Fibroblast of lung (primary cell): ENCODE data around the gene MITD1. TPM values are rescaled to one million over a fixed set of nuclear protein-coding genes. Genes with fewer than 3 reads are reported as not detected.

Experiments
- DNase-seq, 2 donors: peaks; one replicate each; pipeline versions ENCODE4 v3.0.0 to v3.0.0-alpha.2; 2010; ENCODE audit warnings: low read depth in 2 of 2
- H2AFZ ChIP-seq: 2 replicates; pipeline ENCODE4 v1.5.1; 2012; ENCODE audit warnings: low read length, control low read depth, inconsistent platforms
- H3K27ac ChIP-seq: 2 replicates; pipeline ENCODE4 v1.5.1; 2011; ENCODE audit warnings: low read length, control low read depth; ENCODE audit not compliant: insufficient read depth
- H3K27me3 ChIP-seq: 2 replicates; pipeline ENCODE4 v1.5.1; 2011; ENCODE audit warnings: mild to moderate bottlenecking, low read length; ENCODE audit not compliant: control insufficient read depth, insufficient read depth
- H3K36me3 ChIP-seq: 2 replicates; pipeline ENCODE4 v1.5.1; 2011; ENCODE audit warnings: low read length; ENCODE audit not compliant: control insufficient read depth, insufficient read depth
- H3K4me1 ChIP-seq: 2 replicates; pipeline ENCODE4 v1.5.1; 2011; ENCODE audit warnings: low read length; ENCODE audit not compliant: control insufficient read depth, insufficient read depth; ENCODE audit errors: extremely low read depth
- H3K4me2 ChIP-seq: 2 replicates; pipeline ENCODE4 v1.5.1; 2011; ENCODE audit warnings: low read length, control low read depth; ENCODE audit not compliant: insufficient read depth; ENCODE audit errors: extremely low read depth
- H3K4me3 ChIP-seq, 4 experiments: fragments of 200-600 bp in 1 of 4; sonication (generic) in 1 of 4; replicated peaks in 1 of 4; 2 replicates each; pipeline ENCODE4 v1.5.1; 2011 to 2016; ENCODE audit warnings: low read length in 4 of 4, low read depth in 3 of 4, mild to moderate bottlenecking in 3 of 4, control low read depth in 2 of 4, inconsistent platforms in 1 of 4, mixed read lengths in 1 of 4; ENCODE audit not compliant: insufficient read depth in 1 of 4; ENCODE audit errors: control extremely low read depth in 1 of 4
- H3K79me2 ChIP-seq: 2 replicates; pipeline ENCODE4 v1.5.1; 2012; ENCODE audit warnings: mild to moderate bottlenecking, low read length, inconsistent platforms; ENCODE audit not compliant: control insufficient read depth, insufficient read depth
- H3K9ac ChIP-seq: 2 replicates; pipeline ENCODE4 v1.5.1; 2011; ENCODE audit warnings: mild to moderate bottlenecking, low read length, control low read depth; ENCODE audit not compliant: insufficient read depth
- H3K9me3 ChIP-seq: 2 replicates; pipeline ENCODE4 v1.5.1; 2012; ENCODE audit warnings: low read depth, low read length; ENCODE audit not compliant: control insufficient read depth, insufficient read depth
- H4K20me1 ChIP-seq: 2 replicates; pipeline ENCODE4 v1.5.1; 2011; ENCODE audit warnings: low read length; ENCODE audit not compliant: control insufficient read depth, insufficient read depth; ENCODE audit errors: extremely low read depth
- CTCF ChIP-seq, 2 donors: IDR thresholded peaks in 1 of 2; conservative IDR thresholded peaks in 1 of 2; 1 replicate in 1 of 2; 2 replicates in 1 of 2; pipeline ENCODE4 v1.5.1; 2011 to 2012; ENCODE audit warnings: low read length in 2 of 2, control low read depth in 1 of 2, inconsistent platforms in 1 of 2, low read depth in 1 of 2, mild to moderate bottlenecking in 1 of 2
- EZH2 ChIP-seq: IDR thresholded peaks from 2 replicates; pipeline ENCODE4 v1.5.1; 2012; ENCODE audit warnings: low read length, control low read depth, mild to moderate bottlenecking; ENCODE audit errors: missing control alignments
- polyA plus RNA-seq, 2 donors: library from polyadenylated mRNA; depleted of rRNA in 1 of 2; stranded (reverse) in 1 of 2; unstranded in 1 of 2; fragments of >200 nt; gene quantifications; 2 replicates each; pipeline ENCODE4 v1.2.1, GENCODE V29; 2011 to 2012; ENCODE audit warnings: missing spikeins in 1 of 2
- total RNA-seq: library from RNA; depleted of rRNA; stranded (reverse); fragments of >200 nt; gene quantifications from 2 replicates; pipeline ENCODE4 v1.2.1, GENCODE V29; 2014

MITD1 gene
- total and polyA plus RNA-seq, 2 donors (not counting 1 experiment from before 2014, with no cell fraction given) = 25.3 to 27.1 TPM

GRCh38 chr2:99205491-99205890 lies 24.6 kb upstream of the MITD1 start:
- no peak overlapping the region for H3K4me2 ChIP-seq
- H3K27ac ChIP-seq = no peak overlapping the region
- no peak for DNase-seq
- no peaks in the 10 kb centered on the region for H3K9me3 ChIP-seq
- H3K79me2 ChIP-seq = no peaks in the 10 kb centered on the region
- H3K27me3 ChIP-seq = no peaks in the 10 kb centered on the region
- no peak overlapping the region for H3K4me3 ChIP-seq
- no peak overlapping the region for H3K9ac ChIP-seq
- no peaks in the 10 kb centered on the region for H3K36me3 ChIP-seq
- no peaks in the 10 kb centered on the region for H4K20me1 ChIP-seq
- no peak overlapping the region for H2AFZ ChIP-seq
- TF ChIP-seq CTCF (conservative IDR thresholded peaks at IDR 0.05 in 1 of 2, IDR thresholded peaks at IDR 0.05 in 1 of 2; ENCODE audit: low read depth in 1 of 2, low read length in 2 of 2) (no peak), EZH2 (no peak)
- H3K4me1 ChIP-seq = no peaks in the 10 kb centered on the region

DNA sequence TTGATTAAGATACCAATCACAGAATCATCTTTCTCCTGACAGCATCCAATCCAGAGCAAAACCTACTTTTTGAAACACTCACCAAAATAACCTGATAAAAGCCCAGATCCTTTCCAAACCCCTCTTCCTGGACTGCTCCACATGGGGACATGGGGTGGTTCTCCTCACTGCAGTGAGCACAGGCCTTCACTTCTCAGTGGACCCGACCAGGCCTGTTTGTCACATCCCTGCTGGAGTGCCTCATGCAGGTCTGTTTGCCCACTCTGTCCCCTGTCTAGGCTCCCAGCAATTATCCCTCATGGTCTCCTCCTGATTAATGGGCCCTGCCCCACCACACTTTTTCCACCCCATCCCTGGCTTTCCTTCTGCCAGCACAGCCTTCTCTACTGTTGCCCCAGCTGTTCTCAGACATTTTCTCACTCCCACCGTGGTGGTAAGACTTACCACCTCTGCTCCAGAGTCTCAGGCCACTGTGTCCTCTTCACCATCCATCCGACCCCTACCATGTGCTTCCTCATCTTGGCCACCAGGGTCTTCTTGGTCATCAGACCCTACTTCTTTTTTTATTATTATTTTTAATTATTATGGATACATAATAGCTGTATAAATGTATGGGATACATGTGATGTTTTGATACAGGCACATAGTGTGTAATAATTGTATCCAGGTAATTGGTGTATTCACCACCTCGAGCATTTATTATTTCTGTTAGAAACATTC lies 21.3 kb upstream of the MITD1 start:
- Histone ChIP-seq H3K79me2 (no peaks in the 10 kb centered on the region), H3K4me2 (no peak overlapping the region), H3K9ac (no peak overlapping the region), H3K27ac (no peak overlapping the region), H2AFZ (no peak overlapping the region), H3K36me3 (no peaks in the 10 kb centered on the region), H3K4me1 (no peaks in the 10 kb centered on the region), H4K20me1 (no peaks in the 10 kb centered on the region), H3K9me3 (no peaks in the 10 kb centered on the region), H3K4me3 (no peak overlapping the region), H3K27me3 (no peaks in the 10 kb centered on the region)
- no peak for DNase-seq
- TF ChIP-seq CTCF (conservative IDR thresholded peaks at IDR 0.05 in 1 of 2, IDR thresholded peaks at IDR 0.05 in 1 of 2; ENCODE audit: low read depth in 1 of 2, low read length in 2 of 2) (peak in 1 of 2 donors; percentile 19), EZH2 (no peak)

DNA sequence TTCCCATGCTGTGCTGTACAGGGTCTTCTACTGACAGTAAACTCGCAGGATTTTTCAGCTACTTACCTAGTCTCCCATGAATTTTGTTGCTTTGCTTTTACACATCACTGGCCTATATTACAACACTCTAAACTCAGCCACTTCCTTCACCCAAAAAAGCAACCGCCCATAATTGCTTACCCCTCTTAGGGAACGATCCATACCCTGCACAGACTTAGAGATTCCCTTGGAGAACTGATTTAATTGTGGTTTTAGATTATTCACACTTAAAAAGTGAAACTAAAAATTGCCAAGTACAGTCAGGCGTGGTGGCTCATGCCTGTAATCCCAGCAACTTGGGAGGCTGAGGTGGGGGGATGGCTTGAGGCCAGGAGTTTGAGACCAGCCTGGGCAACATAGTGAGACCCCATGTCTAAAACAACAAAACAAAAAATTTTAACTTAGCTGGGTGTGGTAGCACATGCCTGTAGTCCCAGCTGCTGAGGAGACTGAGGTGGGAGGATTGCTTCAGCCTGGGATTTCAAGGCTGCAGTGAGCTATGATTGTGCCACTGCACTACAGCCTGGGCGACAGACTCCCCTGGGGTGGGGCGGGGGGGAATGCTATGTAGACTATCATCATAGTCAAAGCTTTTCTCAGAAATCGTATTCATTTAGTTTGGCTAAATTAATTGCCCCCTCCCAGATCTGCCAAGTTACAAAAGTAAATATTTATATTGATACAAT lies 19.4 kb upstream of the MITD1 start:
- Histone ChIP-seq H3K9ac (no peak overlapping the region), H3K4me3 (no peak overlapping the region), H4K20me1 (no peaks in the 10 kb centered on the region), H3K79me2 (no peaks in the 10 kb centered on the region), H3K4me1 (no peaks in the 10 kb centered on the region), H3K27me3 (no peaks in the 10 kb centered on the region), H2AFZ (no peak overlapping the region), H3K9me3 (no peaks in the 10 kb centered on the region), H3K4me2 (no peak overlapping the region), H3K36me3 (no peaks in the 10 kb centered on the region), H3K27ac (no peak overlapping the region)
- TF ChIP-seq EZH2 (no peak), CTCF (conservative IDR thresholded peaks at IDR 0.05 in 1 of 2, IDR thresholded peaks at IDR 0.05 in 1 of 2; ENCODE audit: low read depth in 1 of 2, low read length in 2 of 2) (no peak)
- no peak for DNase-seq
